Middle frontal gyrus (tissue), 1 donor: ENCODE data around the gene TTBK1.

ENCODE experiments used
- DNase-seq: peaks from one replicate; pipeline ENCODE4 v3.0.0-alpha.2; 2015; ENCODE audit warnings: low spot score; ENCODE audit errors: extremely low spot score

TTBK1 gene

DNA sequence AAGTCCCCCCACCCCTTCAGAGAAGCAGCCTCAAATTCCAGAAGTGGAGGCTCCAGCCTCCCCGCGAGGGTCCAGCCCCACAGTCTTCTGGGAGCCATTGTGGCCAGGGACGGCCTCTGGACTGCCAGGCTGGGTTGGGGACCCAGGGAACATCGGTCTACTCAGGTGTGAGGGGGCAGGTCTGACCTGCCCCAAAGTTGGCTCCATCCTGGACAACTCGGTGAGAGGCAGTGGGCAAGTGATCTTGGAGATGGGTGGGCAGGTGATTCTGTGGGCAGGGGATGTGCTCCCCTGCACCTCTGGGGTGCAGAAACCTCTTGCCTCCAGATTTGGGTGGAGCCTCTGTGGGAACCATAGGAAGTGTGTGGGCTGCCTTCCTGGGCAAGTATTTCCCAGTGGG is 42.6 kb downstream of the TTBK1 start:
- no peak for DNase-seq

DNA sequence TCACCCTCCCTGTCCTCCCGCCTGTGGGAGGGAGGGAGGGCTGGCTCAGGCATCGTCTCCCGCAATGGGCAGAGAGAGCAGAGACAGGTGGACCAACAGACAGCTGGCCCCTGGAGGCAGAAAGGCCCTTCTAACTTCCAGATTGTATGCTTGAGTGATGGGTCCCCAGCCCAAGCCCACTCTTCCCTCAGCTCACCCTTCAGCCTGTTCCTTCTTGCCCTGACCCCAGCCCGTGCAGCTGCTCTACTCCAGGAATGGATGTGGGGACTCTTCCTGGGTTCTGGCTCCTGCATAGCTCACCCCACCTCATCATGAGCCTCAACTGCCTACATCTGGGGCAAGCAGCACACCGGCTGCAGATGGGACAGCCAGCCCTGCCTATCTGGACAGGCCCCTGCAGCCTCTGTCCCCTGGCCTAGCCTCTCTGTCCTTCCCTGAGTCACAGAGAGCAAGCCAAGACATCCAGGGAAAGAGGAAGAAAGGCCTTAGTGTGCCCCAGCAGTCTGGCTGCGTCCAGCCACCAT is 43.2 kb downstream of the TTBK1 start:
- no peak for DNase-seq

DNA sequence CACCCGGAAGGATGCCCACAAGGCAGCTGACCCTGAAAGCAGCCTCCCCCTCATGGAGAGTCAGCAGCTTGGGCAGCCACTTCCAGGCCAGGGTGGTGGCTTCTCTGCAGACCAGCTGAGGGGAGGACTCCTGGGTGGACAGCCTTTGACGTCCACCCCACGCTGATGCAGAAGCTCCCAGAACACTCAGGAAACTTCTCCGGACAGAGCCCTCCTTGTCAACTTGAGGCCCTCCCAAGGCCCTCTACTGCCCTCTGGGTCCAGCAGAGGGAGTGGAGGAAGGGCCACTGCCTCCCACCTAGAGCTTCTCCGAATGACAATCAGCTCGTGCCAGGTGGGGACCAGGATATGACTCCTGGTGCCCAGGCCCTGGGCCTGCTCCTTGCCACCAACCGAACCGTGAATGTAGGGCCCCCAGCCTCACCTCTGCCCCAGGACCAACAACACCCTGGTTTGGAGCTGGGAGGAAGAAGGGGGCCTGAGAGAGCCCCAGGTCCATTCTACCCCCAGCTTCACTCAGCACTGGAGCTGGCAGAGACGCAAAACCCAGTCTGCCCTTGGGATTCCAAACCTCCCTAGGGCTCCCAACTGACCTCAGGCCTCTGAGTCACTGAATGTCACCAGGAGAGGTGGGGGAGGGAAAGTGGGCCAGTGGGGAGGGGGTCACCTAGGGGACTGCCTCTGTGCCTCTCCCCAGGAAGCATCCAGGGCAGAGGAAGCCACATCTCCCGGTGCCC is 43.9 kb downstream of the TTBK1 start:
- no peak for DNase-seq

DNA sequence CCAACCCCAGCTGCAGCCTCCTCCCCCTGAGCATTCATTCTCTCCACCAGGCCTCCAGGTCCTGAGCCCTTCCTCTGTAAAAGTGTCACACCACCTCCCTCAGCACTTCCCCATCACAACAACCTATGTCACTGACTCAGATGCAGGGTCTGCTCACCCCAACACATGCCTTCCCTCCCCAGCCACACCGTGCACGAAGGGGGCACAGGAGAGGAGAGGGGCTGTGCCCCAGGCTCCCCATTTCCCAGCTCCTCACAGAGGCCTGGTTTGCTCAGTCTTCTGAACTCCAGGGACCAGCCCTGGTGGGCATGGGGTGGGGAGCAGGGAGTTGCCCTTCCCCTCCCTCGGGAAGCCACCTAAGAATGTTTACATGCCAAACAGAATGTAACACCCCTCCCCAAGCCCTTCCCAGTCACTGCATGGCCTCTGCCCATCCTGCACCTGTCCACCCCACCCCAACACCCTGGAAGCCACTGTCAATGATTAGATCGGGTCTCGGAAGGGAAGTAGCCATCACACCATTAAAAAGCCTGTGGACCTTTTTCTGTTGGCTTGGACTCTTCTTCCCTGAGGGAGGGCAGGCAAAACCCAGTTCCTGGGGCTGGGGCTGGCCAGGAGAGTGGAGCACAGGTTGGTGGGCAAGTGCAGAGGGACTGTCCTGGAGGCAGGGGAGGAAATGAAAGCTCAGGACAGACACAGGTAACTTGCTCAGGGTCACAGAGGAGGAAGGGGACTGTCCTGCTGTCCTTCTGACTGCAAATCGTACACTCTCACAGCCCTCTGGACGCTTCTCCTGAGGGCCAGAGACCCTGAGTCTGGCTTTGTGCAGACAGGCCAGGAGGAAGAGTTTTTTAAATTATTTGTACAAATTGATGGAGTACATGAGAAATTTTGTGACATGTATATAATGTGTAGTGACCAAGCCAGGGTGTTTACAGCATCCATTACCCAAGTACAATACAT is 44.7 kb downstream of the TTBK1 start:
- DNase-seq, result no peak

DNA sequence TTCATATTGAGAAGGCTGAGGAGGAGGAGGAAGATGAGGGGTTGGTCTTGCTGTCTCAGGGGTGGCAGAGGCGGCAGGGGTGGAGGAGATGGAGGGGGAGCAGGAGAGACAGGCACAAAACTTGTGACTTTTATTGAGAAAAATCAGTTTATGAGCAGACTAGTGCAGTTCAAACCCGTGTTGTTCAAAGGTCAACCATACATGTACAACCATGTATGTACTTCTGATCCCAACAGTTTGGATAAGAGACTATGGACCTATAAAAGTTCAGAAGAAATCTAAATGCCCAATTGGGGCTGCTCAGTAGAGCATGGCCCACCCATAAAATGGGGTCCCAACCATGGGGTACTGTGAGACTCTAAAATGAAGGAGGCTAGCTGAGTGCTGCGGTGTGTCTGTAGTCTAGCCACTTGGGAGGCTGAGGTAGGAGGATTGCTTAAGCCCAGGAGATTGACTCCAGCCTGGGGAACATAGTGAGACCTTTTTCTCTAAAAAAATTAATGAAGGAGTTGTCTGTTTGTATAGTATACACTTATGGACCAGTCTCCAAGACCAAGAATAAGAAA is 47.1 kb downstream of the TTBK1 start:
- DNase-seq, result no peak

DNA sequence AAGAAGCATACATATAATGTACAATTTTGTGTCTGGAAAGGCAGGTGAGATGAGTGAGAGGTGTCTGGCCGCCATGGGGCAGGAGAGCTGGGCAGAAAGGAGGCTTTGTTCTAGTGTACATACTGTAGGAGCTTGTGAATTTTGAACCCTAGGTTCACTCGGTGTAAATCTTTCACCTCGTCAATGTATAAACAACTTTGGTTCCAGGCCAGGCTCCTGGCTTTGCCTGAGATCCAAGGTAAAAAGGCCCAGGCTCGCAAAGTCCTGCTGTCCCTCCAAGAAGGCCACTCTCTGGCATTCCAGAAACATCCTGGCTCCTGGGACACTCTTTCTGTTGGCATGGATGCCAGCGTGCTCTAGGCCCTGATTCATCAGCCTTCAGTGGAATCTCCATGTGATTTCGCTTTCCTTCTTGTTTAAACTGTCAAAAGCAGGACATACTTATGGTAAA is 47.6 kb downstream of the TTBK1 start:
- no peak for DNase-seq

DNA sequence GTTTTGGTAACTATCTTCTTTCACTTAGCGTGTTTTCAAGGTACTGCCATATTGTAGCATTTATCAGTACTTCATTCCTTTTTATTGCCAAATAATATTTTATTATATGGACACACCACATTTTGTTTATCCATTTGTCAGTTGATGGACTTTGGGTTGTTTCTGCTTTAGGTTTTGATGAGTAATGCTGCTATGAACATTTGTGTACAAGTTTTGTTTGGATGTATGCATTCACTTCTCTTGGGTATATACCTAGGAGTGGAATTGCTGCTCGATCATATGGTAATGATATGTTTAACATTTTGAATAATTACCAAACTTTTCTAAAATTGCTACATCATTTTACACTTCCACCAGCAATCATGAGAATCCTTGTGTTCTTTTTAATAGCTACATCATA is 48.4 kb downstream of the TTBK1 start:
- no peak for DNase-seq

DNA sequence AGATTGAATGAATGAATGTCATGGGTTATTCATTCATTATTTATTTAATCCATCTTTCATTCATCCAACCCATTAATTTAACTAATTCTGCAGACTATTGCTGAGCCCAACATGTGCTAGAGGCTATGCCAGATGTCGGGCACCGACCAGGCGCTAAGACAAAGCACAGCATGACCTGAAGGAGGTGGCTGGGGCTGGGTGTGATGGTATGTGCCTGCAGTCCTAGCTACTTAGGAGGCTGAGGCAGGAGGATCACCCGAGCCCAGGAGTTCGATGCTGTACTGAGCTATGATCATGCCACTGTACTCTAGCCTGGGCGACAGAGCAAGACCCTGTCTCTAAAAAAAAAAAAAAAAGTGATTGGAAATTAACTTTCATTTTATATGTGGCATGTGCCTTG is 49.1 kb downstream of the TTBK1 start:
- DNase-seq, result no peak

DNA sequence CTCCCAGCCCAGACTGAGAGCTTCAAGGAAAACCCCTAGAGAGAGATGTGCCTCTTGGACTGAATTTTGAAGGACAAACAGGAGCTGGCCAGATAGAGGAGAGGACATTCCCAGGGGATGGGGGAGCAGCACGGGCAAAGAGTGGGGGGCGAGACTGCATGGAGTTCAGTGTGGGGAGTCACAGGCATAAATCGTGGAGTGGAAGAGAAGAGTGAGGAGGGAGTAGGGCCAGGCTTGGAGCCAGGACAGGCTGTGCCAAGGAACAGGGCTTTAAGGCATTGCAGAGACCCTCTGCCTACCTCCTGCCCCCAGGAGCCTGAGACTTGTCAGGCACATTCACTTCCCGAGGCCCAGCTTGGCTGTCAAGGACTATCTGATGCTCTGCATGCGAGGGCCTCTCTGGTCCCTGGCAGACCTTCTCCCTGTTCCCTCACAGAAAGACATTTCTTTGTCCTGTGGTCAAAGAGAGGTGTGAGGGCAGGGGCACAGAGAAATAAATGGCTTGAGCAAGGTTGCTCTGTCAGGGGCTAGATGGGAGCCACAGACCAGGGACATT is 49.6 kb downstream of the TTBK1 start:
- DNase-seq, result no peak

DNA sequence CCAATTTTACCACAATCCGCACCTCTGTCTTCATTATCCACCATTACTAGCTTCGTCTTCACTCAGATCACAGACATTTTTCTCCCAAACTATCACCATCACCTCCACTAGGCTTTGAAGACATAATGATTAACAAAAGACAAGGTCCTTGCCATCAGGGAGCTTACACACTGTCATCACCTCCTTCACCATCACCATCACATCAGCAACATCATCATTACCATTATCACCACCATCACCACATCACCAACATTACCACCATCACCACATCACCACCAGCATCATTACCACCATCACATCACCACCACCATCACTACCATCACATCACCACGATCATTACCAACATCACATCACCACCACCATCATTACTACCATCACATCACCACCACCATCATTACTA is 50.4 kb downstream of the TTBK1 start:
- no peak for DNase-seq

DNA sequence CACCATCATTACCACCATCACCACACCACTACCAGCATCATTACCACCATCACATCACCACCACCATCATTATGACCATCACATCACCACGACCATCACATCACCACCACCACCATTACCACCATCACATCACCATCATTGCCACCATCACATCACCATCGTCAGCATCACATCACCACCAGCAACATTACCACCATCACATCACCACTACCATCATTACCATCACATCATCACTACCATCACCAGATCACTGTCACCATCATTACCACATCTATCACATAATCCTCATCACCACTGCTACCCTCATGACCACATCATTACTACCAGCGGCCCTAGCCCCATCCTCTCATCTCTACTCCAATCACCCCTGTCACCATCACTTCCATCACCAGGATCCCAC is 51.3 kb downstream of the TTBK1 start:
- no peak for DNase-seq

DNA sequence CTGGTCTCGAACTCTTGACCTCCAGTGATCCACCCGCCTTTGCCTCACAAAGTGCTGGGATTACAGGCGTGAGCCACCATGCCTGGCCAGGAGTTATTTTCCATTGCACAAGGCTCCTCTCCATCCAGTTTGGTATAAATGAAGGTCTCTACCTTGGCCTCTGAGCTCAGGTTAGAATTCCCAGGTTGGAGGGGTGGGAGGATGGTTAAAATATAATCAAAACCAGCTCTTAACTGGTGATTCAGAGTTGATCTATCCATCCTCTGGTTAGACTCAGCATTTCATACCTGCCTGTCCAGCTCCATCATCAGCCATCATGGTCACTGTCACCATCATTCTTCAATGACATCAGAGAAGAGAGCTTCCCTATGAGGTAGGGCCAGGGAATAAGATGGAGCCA is 52.2 kb downstream of the TTBK1 start:
- no peak for DNase-seq

DNA sequence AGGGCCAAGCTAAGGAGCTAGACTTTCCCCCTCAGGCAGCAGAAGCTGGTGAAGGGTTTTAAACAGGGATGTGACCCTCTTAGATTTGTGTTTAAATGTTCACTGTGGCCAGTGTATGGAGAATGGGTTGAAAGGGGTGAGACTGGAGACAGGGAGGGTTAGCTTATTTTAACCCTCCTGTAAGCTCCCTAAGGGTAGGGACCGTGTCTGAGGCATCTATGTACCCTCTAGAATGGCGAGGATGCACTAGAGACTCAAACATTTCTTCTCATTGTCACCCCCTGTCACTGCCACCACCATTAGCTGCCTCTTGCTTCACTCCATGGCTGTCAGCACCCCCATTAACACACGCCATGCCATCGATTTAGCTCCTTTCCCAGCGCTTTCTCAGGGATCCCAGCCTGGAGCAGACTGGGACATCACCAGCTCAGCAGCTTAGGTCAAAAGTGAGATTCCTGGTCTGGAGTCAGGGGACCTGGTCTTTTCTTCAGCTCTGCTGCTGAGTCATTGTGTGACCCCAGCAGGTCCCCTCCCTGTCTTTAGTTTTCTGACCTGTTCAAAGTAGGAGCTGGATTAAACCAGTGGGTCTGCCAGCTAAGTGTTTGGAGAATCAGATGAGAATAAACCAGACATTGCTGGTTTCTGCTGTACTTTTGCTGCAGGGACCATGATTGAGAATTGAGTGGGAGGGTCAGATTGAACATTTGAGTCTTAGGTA is 53.7 kb downstream of the TTBK1 start:
- DNase-seq, result no peak

DNA sequence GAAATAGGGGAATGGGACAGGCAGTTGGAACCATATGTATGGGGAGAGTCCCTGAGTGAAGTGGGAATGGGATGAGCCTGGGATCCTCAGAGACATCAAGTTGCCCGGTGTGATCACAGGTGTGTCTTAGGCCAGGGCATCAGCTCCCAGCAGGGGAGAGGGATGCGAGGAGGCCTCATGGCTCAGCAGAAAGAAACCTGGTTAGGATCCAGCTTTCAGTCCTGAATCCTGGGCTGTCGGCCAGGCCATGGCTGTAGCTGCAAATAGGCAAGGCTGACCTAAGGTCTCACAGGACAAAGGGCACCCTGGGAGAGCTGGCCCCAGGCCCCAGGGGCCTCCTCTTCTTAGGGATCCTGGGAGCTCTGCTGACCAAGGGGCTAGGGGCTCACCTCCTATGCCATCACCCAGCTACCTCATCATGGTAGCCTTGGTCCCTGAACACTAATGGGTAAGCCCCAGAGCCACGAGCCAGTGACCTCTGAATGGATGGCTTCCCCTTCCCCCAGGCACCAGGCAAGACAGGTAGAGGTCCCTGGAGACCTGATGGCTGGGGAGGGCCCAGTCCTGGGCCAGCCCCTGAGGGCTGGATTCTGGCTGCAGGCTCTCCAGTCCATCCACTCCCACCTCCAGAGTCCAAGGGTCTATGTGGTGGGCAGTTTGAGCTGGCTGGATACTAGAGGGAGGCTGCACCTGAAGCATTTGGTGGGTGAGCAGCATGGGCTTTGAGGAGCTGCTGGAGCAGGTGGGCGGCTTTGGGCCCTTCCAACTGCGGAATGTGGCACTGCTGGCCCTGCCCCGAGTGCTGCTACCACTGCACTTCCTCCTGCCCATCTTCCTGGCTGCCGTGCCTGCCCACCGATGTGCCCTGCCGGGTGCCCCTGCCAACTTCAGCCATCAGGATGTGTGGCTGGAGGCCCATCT is 54.6 kb downstream of the TTBK1 start, which contains the start of gene SLC22A7:
SLC22A7 (plus strand) TSS at position 617 of the 921 bp plus-strand sequence; CDS start at position 716, 99 bp downstream.
- DNase-seq, result no peak

DNA sequence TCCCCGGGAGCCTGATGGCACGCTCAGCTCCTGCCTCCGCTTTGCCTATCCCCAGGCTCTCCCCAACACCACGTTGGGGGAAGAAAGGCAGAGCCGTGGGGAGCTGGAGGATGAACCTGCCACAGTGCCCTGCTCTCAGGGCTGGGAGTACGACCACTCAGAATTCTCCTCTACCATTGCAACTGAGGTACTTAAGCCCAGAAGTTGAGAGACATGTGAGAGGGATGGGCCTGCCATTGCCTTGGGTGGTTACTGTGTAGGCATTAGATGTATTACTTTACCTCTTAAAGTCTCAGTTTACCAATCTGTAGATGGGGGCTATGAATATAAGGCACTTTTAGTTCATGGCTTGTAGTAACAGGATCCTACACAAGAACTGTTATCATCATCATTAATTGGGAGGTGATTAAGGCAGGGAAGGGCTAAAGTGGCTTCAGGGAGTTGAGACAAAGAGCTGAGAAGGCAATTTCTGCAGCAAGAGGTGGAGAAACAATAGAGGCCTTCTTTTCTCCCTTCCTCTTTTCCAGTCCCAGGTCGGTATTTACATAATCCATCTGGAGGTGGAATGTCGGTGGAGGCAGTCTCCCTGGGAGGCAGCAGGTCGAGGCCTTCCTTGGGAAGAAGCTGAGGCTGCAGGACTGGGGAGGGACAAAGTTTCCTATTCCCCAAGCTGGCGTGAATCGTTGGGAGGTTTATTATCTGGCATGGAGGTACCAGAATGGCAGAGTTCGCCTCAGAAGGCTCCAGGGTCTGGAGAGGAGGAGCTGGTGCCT is 55.5 kb downstream of the TTBK1 start:
- no peak for DNase-seq

DNA sequence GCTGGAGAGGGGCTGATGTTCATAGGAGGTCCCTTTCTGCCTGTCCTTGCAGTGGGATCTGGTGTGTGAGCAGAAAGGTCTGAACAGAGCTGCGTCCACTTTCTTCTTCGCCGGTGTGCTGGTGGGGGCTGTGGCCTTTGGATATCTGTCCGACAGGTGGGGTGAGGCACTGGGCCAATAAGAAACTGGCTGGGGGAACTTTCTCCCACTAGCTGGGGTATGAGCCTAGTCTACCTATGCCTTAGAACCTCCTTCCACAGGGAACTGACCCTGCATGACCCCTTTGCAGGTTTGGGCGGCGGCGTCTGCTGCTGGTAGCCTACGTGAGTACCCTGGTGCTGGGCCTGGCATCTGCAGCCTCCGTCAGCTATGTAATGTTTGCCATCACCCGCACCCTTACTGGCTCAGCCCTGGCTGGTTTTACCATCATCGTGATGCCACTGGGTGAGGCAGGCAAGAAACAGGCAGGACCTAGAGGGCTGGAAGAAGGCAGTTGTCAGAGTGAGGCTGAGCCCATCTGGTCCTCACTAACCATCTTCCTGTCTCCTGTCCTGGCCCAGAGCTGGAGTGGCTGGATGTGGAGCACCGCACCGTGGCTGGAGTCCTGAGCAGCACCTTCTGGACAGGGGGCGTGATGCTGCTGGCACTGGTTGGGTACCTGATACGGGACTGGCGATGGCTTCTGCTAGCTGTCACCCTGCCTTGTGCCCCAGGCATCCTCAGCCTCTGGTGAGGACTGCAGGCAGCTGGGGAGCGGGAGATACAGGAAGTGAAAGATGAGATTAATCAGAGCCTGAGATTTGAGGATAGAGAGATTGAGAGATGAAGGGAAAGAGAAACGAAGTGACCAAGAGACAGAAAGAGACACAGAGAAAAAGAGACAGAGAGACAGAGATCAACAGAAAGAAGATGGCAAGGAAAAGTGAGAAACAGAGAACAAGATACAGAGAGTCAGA is 56.3 kb downstream of the TTBK1 start:
- DNase-seq, result no peak

DNA sequence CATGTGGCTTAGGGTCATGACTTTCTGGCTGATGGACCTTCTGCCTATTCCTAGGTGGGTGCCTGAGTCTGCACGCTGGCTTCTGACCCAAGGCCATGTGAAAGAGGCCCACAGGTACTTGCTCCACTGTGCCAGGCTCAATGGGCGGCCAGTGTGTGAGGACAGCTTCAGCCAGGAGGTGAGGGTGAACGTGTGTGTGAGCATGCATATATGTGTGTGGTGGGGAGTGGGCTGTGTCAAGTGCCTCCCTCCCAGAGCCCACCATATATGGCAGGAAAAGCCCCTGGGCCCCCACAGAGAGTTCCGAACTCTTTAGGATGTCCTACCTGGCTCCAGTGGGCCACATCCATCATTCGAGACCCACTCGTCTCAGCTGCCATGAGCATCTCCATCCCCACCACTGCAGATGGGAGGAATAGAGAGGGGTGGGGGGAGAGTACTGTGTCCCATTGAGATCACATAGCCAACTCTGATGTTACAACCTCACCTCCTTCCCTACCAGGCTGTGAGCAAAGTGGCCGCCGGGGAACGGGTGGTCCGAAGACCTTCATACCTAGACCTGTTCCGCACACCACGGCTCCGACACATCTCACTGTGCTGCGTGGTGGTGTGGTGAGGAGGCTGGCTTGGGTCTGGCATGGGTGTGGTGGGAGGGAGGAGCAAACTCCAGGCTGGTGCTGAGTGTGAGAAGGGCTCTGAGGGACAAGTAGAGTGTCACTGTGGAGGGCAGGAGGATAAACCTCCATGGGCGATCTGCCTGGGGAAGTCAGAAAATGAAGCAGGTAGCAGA is 58.0 kb downstream of the TTBK1 start:
- DNase-seq, result no peak
